GM21515 (cell line): ENCODE data around the gene IP6K1.
"Not testable (repeated sequence)": the region's sequence is repeated elsewhere in the genome, so short reads cannot be mapped to it uniquely, and the experiment has no call there.

Source experiments
- ATAC-seq: cut with Tn5 transposase; IDR thresholded peaks from one replicate; pipeline ENCODE4 v1.9.1; 2021; ENCODE audit not compliant: unreplicated experiment

IP6K1 gene

DNA sequence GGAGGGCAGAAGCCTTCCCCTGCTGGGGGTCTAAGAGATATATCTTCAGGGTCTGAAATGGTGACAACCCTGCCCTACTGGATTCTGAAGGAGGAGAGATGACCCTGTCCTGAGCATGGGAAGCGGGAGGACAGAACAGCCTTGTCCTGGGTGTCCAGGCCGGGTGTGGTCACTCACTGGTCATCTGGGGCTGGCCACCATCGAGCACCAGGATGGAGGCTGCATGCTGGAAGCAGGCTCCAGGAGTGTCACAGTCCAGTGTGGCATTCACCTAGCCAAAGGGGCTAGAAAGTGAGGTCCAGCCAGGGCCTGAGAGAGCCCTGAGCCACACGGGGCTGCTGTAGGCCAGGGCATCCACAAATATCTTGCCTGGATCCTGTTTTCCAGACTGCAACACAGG, 8.1 kb upstream of the IP6K1 start:
- no peak for ATAC-seq

DNA sequence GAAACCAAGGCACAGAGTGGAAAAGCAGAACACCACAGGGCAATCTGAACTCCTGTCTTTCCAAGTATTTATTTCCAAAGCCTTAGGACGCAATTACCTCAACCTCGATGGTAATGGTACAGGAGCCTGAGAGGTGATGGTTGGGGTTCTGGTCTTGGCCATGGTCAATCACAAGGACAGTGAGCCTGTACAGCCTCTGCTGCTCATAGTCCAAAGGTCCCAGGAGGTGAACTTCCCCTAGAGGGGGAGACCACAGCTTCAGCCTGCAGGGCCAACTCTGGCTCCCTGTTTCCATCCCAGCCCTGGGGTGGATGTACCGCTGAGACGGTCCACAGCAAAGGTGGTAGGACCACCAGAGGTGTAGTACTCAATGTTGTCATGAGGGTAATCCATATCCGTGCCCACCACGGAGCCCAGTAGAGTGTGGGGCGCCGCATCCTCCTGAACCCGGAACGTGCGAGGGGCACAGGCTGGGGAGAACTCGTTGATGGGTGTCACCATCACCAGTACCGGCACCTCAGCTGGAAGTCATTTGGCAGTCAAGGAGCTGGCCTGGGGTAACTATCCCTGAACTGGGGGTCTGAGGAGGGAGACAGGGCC, 7.2 kb upstream of the IP6K1 start:
- no peak for ATAC-seq

DNA sequence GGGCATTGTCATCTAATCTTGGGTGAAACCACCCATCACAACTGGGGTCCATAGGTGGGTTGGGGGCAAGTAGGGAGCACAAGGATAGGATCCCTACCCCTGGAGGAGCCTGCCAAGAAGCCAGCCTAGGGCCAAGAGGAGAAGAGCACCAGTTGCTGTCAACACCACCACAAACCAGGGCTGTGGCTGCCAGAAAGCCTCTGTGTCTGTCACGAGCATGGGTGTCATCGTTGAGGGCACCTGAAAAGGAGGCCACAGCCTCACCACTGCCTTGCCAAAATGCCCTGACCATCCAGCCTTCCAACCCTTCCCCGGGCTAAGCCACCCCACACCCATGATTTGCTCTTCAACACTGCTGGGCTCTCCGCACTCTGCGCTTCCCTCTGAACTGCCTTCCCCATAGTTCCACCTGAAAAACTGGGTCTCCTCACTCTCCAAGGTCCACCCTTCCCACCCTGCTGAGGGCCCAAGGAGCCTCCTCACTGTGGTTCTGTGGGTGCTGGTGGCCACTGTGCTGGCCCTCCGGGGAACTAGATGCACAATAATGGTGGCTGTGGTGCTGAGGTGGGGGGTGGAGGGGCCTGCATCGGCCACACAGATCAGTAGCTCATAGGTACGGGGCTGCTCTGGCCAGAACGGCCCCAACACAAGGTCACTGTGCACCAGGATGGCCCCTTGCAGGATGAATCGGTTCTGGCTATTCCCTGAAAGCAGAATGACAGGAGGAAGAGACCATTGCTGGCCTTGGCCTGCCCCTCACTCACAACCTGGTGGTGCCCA, 6.2 kb upstream of the IP6K1 start:
- no peak for ATAC-seq

DNA sequence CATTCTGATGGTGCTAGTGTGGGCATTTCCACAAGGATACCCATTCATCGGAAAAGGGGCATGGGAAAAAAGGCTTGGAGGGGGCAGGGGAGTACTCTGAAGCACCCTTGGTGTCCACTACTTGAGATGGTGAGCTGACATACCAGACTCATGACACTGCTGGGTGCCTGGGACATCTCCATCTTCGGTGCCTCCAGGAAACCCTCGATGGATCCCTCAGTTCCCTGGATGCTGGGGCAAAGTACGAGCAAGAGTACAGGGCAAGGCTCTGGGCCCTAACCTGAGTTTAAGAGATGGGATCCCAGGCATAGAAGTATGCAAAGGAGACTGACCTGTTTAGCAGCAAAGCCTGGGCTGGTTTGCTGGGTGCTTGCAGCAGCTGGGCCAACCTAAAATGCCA, 5.2 kb upstream of the IP6K1 start:
- no peak for ATAC-seq

DNA sequence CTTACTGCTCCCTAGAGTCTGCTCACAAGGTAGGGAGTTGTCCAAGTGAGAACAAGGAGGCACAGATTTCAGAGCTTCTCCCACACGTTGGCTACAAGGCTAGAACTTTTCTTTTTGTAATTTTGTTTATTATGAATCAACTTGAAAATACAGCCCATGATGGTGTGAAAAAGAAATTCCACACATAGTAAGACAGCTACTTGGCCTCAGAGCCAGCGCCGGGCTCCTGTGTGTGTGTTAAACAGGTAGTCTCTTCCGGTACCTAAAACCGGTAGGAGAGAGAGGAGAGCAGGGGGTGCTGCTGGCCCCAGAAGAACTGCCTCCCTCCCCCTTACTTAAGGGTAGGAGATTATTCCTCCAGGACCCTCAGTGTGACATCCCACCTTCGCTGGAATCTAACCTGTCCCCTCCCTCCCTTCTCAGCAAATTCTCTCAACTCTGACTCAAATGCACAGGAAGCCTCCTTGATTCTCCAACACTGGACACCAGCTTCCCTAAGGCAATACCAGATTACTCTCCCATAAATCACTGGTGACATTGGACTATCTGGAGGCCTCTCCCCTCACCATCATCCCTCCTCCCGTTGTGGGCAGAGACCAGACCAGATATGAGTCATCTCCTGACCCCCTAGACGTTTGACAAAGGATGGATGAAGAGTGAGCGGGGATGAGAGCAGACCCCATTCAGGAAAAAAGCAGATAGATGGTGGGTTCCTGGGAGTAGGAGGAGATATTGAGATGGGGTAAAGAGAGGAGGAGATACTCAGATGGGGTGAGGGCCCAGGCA, 4.5 kb upstream of the IP6K1 start:
- ATAC-seq = no peak

DNA sequence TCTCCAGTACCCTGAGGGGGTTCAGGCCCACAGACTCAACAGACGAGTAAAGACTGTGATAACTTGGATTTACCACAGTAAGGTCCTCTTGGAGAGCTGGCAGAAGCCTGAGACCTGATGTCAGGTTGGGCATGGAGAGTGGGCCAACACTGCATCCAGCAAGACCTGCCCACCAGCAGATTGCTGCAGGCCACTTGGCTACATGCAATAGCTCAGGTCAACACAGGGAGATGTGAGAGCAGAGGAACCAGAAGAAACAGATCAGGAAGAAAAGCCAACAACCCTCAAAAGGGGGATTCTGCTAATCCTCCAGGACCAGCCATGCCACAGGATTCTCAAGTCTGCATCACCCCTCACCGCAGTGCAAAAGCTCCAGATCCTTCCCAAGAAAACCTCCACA, 1.7 kb upstream of the IP6K1 start:
- no peak for ATAC-seq

DNA sequence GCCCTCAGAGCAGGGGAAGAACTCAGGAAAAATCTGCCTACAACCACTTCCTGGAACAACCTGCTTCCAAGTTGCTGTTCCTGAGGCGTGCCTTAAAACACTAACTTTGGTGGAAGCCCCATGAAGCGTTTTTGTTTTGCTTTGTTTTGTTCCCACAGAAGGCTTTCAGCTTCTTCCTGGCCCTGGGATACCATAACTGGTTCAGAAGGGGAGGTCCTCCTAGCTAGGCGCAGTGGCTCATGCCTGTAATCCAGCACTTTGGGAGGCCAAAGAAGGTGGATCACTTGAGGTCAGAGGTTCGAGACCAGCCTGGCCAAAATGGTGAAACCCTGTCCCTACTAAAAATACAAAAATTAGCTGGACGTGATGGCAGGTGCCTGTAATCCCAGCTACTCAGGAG, 1.2 kb upstream of the IP6K1 start:
- ATAC-seq = no peak

DNA sequence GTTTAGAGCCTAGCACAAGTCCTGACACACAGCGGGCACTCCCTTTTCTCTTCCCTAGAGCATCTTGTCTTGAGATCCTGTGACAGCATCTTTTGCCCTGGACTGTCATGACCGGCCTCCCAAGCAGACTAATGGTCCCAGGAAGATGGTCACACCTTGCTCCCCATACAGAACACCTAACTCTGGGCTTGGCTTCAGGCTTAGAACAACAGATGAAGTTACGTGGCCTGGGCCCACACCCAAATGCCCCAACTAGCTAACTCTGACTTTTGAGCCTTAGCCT, 781 bp upstream of the IP6K1 start:
- no peak for ATAC-seq

DNA sequence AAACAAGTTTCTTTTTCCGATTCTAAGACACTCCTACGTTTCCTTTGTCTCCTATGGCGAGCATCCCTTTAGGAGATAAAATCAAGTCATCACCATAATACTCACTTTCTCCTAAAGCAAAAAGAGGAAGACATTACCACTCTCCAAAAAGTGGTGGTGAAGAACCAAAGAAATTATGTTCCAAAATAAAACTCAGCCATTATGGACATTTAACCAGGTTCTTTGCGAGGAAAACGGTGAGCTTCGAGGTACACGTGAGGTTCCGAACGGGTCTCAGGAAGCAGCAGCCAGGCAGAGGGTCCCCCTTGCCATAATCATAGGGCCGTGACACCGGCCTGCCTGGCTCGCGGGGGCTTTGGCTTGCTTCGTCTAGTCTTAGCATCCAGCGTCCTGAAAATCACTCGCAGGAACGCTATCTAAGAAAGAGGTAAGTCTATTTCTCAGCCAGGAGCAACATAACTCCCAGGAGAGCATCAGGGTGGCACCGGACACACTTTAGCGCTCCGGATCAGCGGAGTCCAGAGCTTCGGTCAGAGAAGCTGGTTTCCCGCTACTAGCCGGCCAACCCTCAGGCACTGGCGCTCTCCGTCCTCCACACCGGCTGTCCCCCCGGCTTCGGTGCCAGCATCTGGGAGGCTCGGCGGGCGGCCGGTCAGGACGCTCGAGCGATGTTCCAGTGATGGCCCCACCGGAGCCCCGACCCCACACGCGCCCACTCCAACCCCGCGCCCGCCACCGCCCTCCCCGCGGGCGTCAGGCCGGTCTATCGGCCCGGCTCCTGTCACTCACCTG, 581 bp downstream of the IP6K1 start:
- peak; percentile 40 for ATAC-seq

DNA sequence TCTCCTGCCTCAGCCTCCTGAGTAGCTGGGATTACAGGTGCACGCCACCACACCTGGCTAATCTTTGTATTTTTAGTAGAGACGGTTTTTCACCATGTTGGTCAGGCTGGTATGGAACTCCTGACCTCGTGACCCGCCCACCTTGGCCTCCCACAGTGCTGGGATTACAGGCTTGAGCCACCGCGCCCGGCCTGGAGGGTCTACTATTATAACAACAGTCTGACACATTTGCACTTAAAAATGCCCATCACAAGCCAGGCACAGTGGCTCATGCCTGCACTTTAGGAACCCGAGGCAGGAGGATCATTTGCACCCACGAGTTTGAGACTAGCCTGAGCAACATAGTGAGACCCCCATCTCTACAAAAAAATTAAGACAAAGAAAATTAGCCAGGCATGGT, 4.1 kb downstream of the IP6K1 start:
- not testable (repeated sequence) for ATAC-seq

DNA sequence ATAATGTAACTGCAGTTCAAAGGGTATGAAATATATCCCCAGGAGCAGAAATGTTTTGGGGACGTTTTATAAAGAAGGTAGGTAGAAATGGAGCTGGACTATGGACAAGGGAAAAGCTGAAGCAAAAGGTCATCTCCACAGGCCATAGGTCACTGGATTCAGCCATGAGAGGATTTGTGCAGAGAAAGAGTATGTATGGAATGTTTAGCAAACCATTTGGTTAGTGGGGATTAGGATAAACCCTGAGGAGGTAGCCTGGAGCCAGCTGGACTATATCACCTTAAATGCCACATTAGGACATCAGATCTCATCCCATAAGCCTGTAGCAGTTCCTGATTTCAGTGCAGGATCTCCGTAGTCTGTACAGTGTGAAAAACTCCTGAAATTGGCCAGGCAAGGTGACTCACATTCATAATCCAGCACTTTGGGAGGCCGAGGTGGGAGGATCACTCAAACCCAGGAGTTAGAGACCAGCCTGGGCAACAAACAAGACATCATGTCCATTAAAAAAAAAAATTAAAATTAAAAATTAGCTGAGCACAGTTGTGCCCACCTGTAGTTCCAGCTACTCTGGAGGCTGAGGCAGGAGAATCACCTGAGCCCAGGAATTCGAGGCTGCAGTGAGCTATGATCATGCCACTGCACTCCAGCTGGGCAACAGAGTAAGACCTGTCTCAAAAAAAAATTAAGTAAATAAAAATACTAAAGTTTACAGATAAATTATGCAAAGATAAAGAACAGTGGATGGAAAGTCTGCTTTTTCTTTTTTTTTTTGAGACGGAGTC, 4.7 kb downstream of the IP6K1 start:
- no peak for ATAC-seq

DNA sequence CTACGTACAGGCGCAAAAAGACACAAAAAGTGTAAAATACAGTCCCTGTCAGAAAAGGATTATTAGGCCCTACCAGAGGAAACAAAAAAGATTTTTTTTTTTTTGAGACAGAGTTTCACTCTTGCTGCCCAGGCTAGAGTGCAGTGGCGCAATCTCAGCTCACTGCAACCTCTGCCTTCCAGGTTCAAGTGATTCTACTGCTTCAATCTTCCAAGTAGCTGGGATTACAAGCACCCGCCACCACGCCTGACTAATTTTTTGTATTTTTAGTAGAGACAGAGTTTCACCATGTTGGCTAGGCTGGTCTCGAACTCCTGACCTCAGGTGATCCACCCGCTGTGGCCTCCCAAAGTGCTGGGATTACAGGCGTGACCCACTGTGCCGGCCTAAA, 5.4 kb downstream of the IP6K1 start:
- not testable (repeated sequence) for ATAC-seq

DNA sequence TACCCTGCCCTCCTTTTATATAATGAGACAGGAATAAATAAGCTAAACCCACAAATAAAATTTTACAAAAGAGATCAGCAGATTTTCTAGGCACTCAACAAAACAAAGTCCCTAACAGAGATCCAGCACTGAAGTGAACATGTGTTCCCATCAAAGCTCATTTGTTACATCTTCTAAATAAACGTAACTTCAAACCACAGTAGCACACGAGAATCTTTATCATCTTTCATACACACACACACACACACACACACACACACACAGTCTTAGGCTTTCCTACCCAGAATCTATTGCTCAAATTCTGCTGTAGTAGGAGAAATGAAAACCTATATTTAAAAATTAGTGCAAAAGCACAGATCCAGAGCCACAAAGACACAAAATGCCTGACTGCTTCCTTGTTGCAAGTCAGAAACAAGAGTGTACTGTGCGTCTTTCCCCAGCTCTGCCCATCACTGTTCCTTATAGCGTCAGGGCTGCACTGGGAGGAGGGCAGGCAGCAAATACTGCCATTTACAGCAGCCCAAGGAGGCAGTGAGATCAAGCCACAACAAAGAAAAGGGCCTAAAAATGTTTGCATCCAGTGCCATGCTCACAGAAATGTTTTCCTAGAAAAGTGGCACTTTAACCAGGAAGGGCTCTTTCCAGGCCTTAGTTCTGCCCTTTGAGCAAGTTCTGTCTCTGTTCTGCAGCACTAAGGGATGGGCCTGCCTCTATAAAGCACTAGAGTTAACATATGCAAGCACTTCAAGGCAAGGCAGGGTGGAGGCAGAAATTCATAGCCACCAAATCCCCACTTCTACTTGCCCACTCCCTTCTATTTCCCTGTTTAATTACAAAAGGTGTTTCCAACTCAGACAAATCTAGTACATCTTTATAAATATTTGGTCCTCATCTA, 6.0 kb downstream of the IP6K1 start:
- no peak for ATAC-seq

DNA sequence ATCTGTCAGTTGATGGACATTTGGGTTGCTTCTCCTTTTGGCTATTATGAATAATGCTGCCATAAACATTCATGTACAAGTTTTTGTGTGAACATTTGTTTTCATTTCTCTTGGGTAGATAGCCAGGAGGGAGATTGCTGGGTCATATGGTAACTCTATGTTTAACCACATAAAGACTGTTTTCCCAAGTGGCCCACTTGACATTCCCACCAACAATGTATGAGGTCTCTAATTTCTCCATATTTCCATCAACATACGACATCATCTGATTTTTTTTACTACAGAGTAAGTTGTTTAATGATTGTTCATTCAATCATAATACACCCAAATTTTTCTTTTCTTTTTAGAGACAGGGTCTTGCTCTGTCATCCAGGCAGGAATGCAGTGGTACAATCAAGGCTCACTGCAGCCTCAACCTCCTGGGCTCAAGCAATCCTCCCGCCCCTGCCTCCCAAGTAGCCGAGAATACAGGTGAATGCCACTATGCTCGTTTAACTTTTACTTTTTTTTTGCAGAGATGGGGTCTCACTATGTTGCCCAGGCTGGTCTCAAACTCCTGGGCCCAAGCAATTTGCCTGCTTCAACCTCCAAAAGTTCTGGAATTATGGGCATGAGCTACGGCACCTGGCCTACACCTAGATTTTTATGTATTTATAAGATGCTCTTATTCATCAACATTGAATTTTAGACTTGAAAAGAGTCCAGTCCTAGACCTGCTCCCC, 6.8 kb downstream of the IP6K1 start:
- no peak for ATAC-seq

DNA sequence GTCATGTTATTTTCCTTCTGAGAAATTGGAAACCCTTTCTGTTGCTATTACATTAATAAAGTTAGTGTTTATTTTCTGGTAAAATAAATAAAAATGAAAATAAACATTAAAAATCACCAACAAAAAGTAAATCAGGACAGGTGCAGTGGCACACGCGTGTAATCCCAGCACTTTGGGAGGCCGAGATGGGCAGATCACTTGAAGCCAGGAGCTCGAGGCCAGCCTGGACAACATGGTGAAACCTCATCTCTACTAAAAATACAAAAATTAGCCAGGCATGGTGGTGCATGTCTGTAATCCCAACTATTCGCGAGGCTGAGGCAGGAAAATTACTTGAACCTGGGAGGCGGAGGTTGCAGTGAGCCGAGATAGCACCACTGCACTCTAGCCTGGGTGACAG, 10.2 kb downstream of the IP6K1 start:
- not testable (repeated sequence) for ATAC-seq

DNA sequence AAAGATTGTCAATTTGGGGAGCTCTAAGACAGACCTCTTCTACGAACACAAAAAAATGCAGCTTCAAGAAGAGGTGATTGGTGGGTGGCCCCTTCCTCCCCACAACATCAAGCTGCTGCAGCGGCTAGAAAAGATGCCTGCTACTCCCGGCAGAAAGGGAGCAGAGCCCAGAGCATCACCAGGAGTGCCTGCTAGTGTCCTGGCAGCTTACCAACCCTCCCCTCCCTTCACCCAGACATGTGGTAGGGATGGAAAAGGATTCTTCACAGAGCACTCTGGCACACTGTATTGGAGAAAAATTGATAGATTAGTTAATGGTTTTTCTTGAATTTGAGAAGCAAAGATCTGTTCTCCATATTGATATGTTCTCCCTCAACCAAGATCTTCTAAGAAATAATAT, 10.8 kb downstream of the IP6K1 start:
- no peak for ATAC-seq

DNA sequence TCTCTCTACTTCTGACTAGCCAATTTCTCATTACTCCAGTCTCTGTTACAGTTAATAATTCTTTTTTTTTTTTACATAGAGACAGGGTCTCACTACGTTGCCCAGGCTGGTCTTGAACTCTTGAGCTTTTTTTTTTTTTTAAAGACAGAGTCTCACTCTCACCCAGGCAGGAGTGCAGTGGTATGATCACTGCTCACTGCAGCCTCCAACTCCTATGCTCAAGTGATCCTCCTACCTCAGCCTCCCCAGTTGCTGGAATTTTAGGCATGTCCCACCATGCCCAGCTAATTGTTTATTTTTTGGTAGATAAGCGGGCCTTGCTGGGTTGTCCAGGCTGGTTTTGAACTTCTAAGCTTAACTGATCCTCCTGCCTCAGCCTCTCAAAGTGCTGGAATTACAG, 13.6 kb downstream of the IP6K1 start:
- ATAC-seq = no peak

DNA sequence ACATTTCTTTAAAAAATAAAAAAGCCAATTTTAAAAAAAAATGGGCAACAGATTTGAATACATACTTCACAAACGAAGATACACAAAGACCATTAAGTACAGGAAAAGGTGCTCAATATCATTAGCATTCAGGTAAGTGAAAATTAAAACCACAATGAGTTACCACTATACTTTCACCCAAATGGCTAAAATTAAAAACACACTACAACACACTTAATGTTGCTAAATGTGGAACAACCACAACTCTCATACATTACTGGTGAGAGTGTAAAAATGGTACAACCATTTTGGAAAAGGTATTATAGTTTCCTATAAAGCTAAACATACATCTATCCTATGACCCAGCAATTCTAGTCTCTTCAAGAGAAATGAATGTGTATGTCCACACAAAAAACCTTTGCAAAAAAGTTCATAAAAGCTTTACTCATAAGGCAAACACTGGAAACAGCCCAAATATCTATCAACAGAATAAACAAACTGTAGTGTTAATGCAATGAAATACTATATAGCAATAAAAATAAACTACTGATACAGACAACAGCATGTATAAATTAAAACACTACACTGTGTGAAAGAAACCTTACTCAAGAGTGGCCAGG, 14.9 kb downstream of the IP6K1 start:
- ATAC-seq = no peak

DNA sequence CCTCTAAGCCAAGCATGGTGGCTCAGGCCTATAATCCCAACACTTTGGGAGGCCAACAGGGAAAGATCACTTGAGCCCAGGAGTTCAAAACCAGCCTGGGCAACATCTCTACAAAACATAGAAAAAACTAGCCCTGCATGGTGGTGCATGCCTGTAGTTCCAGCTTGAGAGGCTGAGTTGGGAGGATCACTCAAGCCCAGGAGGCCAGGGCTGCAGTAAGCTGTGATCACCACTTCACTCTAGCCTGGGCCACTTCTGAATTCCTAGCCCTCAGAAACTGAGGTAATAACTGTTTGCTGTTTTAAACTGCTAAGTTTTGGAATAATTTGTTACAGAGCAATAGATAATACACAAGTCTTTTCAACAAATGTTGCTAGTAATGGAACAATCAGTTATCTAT, 16.4 kb downstream of the IP6K1 start:
- ATAC-seq = no peak
